Measurements from ENCODE around the gene HOXD11. TPM values are rescaled to one million over a fixed set of nuclear protein-coding genes. Genes with fewer than 3 reads are reported as not detected.

The HOXD11 gene
- total and polyA plus RNA-seq, 2 of the 13 experiments (the other 11 are each of a cell fraction or from before 2014, with no cell fraction given): not detected

- no peak for TF ChIP-seq ZBTB1 (CRISPR knock-in tag; IDR thresholded peaks at IDR 0.05; ENCODE audit: borderline replicate concordance)
- TF ChIP-seq NPAS2 (CRISPR knock-in tag; IDR thresholded peaks at IDR 0.05; ENCODE audit: borderline replicate concordance): no peak
- TF ChIP-seq ZNF563 (CRISPR knock-in tag; IDR thresholded peaks at IDR 0.05): peak; percentile 71; the same call in 1 of the 2 replicates
- TF ChIP-seq, protein P1, sequence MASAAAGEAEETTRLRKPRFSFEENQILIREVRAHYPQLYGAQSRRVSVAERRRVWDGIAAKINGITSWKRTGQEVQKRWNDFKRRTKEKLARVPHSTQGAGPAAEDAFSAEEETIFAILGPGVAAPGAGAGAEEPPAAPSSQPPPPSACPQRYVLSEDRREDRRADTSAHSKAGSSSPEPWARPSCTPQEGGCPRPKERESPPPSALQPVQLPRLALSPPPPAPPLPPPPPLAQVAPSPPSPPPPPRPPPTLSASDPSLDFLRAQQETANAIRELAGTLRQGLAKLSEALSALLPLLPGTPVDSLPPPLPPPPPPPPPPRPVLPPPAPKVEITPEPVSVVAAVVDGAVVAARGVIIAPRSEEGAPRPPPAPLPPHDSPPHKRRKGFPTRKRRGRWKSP (CRISPR knock-in tag; IDR thresholded peaks at IDR 0.05): peak; percentile 27; the same call in 1 of the 2 replicates
- TF ChIP-seq SMARCC2 (IDR thresholded peaks at IDR 0.05): no peak
- peak; percentile 11; the same call in 1 of the 2 replicates for TF ChIP-seq ZNF253 (CRISPR knock-in tag; IDR thresholded peaks at IDR 0.05; ENCODE audit: borderline replicate concordance)
- no peak for TF ChIP-seq ZSCAN9 (CRISPR knock-in tag; IDR thresholded peaks at IDR 0.05; ENCODE audit: borderline replicate concordance)
- TF ChIP-seq CBFB (CRISPR knock-in tag; IDR thresholded peaks at IDR 0.05): no peak
- no peak; the same call in 1 of the 2 replicates for TF ChIP-seq ZNF263 (CRISPR knock-in tag; IDR thresholded peaks at IDR 0.05)
- no peak for TF ChIP-seq SOX6 (IDR thresholded peaks at IDR 0.05)
- TF ChIP-seq SOX6 (CRISPR knock-in tag; IDR thresholded peaks at IDR 0.05): peak; percentile 45
- no peak for TF ChIP-seq ZHX2 (IDR thresholded peaks at IDR 0.05; ENCODE audit: low read depth)
- TF ChIP-seq ZHX2 (CRISPR knock-in tag; IDR thresholded peaks at IDR 0.05; ENCODE audit: borderline replicate concordance): no peak
- TF ChIP-seq ESRRA (CRISPR knock-in tag; IDR thresholded peaks at IDR 0.05; ENCODE audit: low read depth): no peak
- TF ChIP-seq ZNF768 (CRISPR knock-in tag; IDR thresholded peaks at IDR 0.05): 0 out of 2 replicates have a peak, but pooled peaks have one; percentile 44
- TF ChIP-seq, protein P2, sequence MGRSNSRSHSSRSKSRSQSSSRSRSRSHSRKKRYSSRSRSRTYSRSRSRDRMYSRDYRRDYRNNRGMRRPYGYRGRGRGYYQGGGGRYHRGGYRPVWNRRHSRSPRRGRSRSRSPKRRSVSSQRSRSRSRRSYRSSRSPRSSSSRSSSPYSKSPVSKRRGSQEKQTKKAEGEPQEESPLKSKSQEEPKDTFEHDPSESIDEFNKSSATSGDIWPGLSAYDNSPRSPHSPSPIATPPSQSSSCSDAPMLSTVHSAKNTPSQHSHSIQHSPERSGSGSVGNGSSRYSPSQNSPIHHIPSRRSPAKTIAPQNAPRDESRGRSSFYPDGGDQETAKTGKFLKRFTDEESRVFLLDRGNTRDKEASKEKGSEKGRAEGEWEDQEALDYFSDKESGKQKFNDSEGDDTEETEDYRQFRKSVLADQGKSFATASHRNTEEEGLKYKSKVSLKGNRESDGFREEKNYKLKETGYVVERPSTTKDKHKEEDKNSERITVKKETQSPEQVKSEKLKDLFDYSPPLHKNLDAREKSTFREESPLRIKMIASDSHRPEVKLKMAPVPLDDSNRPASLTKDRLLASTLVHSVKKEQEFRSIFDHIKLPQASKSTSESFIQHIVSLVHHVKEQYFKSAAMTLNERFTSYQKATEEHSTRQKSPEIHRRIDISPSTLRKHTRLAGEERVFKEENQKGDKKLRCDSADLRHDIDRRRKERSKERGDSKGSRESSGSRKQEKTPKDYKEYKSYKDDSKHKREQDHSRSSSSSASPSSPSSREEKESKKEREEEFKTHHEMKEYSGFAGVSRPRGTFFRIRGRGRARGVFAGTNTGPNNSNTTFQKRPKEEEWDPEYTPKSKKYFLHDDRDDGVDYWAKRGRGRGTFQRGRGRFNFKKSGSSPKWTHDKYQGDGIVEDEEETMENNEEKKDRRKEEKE (IDR thresholded peaks at IDR 0.05): no peak
Measured at GRCh38 chr2:176088048-176088936, 18.8 kb upstream of the HOXD11 start (continued).
